SIG-M5 treated with dmso at 0.1 percent for 504 hours (cell line): Measurements from ENCODE around the gene ZDHHC23.

Source experiments
- DNase-seq: peaks from one replicate; lab custom pipeline; 2025; ENCODE audit not compliant: unreplicated experiment; lab: John Stamatoyannopoulos, UW

Gene ZDHHC23, protein sequence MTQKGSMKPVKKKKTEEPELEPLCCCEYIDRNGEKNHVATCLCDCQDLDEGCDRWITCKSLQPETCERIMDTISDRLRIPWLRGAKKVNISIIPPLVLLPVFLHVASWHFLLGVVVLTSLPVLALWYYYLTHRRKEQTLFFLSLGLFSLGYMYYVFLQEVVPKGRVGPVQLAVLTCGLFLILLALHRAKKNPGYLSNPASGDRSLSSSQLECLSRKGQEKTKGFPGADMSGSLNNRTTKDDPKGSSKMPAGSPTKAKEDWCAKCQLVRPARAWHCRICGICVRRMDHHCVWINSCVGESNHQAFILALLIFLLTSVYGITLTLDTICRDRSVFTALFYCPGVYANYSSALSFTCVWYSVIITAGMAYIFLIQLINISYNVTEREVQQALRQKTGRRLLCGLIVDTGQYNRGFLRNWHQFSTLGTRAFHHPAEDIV

DNA sequence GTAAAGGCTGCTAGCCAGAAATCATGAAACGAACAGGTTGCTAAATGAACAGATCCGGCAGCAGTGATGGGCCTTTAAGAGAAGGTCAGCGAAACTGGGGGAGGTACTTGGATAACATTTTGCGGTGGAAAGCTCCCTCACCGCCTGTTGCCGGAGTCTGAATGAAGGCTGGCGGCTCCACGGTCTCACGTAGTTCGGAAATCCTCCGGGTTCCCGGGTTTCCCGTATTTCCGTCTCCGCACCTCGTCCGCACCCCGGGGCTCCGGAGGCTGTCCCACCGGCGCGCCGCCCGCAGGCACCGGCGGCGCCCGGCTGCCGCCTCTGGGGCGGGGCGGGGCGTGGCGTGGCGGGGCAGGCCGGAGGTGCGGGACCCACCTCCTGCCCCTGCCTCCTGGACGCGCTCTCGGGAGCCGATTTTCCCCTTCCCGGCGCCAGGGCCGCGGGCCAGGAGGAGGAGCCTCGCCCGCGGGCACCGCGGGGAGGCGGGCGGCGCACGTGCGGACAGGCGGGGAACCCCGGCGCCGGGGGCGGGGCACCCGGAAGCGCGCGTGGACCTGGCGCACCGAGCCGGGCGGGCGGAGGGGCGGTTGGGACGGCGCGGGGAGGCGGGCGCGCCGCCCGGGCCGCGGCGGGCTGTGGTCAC is at the start of gene ZDHHC23:
Gene ZDHHC23 (plus strand): TSS at position 642 of the 643 bp plus-strand sequence. CDS start 790 bp downstream, outside the sequence.
- DNase-seq, result peak; percentile 59

GRCh38 chr3:113898892-113899291 is 48.9 kb upstream of the ZDHHC23 start:
- peak; percentile 95 for DNase-seq

DNA sequence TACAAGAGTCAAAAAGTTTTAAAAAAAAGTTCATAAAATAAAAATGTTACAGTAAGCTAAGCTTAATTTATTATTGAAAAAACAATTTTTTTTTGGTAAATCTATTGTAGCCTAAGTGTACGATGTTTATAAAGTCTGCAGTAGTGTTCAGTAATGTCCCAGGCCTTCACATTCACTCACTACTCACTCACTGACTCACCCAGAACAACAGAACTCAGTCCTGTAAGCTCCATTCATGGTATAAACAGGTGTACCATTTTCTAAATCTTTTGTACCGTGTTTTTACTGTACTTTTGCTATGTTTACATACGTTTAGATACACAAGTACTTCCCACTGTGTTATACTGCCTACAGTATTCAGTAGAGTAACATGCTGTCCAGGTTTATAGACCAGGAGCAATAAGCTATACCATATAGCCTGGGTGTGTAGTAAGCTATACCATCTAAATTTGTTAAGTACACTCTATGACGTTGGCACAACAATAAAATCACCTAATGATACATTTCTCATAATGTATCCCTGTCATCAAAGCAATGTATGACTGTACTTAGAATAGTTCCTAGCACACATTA is 41.2 kb upstream of the ZDHHC23 start:
- no peak for DNase-seq

DNA sequence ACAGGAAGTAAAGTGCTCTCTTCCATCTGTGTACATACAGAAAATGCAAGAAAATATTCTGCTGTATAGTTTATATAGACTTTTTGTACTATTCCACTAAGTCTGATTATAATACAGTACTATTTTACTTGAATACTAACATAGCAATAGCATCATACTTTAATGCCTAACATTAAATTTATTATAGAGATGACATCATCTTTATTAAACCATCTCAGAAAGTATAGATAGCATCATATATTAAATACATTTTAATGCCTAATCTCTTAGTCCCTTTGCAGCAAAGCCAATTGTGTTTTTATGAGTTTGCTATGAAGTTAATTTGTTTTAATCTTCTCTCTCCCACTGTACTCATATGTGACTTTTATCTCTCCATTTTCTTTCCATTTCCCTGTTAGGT is 39.7 kb upstream of the ZDHHC23 start:
- no peak for DNase-seq

GRCh38 chr3:113910966-113911365 is 36.8 kb upstream of the ZDHHC23 start:
- no peak for DNase-seq

DNA sequence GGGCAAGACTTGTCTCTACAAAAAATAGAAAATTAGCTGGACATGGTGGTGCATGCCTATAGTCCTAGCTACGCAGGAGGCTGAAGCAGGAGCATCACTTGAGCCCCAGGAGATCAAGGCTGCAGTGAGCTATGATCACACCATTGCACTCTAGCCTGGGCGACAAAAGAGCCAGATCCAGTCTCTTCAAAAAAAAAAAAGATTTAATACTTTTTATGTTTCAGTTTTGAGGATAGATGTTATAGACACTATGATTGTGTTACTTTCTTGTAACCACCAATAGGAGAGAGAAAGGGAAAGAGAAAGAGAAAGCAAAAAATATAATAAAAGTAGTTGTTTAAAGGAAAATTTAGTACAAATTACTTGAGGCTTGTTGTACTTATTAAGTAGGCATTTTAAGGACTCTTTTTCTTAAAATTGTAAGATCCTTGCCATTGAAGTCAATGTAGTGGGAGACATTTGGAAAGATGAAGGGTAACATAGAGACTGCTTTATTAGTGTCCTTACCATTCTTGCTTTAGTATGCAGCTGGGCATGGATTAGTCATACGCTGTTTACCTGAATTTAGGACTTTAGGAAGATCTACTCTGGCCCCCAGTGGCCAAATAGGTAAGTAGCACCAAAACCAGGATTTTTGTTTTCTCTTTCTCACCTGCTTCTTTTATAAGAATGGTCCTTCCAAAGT is 35.1 kb upstream of the ZDHHC23 start:
- peak; percentile 70 for DNase-seq

DNA sequence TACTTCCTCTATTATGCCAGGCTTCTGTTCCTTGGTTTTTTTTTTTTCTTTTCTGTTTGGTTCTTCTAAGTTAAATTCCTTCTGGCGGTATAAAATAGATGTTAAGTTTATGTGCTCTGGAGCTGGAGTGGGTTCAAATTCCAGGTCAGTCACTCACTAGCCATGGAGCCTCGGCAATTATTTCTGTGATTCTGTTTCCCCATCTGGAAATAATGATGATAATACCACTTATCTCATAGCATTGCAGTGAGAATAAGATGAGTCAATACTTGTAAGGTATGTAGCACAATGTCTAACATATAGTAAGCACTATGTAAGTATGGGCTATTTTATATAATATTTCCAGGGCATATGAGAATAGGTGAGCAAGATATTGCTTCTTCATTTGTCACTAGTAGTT is 33.2 kb upstream of the ZDHHC23 start:
- no peak for DNase-seq

DNA sequence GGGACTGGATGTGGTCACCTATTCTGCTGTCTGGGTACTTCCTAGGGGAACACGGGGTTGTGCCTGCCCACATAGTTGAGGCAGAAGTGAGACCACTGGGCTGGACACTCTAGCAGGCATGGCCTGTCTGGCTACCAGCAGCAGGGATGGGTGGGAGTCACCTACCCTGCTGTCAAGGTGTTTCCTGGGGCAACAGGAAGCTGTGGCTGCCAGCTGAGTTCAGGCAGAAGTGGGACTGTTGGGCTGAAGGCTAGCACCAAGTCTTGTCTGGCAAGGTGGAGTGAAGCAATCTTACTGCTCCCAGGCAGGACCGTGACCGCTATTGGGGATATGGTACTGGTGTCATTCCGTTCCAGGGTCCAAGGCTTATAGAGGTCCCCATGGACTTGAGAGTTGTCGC is 20.3 kb upstream of the ZDHHC23 start:
- no peak for DNase-seq

DNA sequence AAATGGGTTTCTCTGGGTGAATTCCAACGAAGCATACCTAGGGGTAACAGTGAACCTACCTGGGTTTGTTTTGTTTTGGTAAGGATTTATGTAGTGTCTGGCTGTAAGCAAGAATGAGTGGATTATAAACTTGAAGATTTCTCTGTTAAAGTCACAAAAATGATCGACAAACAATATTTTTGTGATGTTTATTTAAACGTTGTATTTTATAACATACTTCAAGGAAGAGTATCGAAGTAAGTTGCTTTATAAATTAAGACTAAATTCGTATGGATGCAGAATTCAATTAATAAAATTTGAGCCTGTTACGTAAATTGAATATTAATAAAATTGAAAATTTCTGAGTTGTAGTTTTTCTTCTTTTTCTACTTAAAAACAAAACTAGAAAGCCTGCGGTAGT is 982 bp upstream of the ZDHHC23 start:
- DNase-seq, result no peak

- no peak for DNase-seq
Measured at GRCh38 chr3:113948015-113948917, 453 bp downstream of the ZDHHC23 start.

- no peak for DNase-seq
Measured at GRCh38 chr3:113952921-113953320, 5.1 kb downstream of the ZDHHC23 start.

DNA sequence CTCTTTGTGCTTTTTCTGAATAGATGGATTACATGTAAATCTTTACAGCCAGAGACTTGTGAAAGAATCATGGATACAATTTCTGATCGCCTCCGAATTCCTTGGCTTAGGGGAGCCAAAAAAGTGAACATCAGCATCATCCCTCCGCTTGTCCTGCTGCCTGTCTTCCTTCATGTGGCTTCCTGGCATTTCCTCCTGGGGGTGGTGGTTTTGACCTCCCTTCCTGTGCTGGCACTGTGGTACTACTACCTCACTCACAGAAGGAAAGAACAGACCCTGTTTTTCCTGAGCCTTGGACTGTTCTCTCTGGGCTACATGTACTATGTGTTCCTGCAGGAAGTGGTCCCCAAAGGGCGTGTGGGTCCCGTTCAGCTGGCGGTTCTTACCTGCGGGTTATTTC is 5.9 kb downstream of the ZDHHC23 start:
- DNase-seq, result no peak

- DNase-seq, result no peak
Measured at GRCh38 chr3:113954091-113954685, 6.4 kb downstream of the ZDHHC23 start.

DNA sequence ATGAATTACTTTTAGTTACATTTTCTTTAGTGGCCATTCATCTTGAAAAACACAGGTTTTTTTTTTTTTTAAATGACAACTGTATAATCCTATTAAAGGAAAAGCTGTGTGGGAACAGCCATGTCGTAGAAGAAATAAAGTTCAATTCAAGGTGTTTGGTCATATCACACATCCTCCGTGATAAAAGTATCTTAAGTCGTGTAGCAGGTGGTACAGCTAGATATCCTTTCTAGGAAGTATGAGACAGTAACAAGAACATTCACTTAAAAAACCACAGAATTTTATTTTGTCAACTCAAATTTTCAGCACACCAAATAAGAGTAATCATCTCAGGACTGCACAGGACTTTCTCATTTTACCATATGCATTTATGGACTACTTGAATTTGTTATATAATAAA is 16.1 kb downstream of the ZDHHC23 start:
- DNase-seq, result no peak

- peak; percentile 7 for DNase-seq
Measured at GRCh38 chr3:113966172-113966571, 18.4 kb downstream of the ZDHHC23 start.

- DNase-seq, result no peak
Measured at GRCh38 chr3:113968986-113969385, 21.2 kb downstream of the ZDHHC23 start.

DNA sequence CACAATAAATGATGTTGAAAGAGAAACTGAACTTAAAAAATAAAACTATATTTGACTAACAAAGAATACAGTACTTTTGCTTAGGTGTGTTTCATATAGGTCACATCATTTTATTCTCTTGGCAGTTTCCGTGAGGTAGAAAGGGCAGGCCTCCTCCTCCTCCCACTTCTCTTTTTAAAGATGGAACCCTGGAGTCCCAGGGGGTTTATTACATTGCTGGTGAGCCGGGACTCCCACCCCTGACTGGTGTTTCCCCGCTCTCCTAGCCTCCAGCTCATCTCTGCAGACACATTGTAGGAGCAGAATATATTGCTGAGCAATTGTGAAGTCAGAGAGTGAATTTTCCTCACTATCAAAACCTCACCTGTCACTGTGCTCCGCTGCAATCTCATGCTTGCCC is 30.0 kb downstream of the ZDHHC23 start:
- DNase-seq, result no peak

DNA sequence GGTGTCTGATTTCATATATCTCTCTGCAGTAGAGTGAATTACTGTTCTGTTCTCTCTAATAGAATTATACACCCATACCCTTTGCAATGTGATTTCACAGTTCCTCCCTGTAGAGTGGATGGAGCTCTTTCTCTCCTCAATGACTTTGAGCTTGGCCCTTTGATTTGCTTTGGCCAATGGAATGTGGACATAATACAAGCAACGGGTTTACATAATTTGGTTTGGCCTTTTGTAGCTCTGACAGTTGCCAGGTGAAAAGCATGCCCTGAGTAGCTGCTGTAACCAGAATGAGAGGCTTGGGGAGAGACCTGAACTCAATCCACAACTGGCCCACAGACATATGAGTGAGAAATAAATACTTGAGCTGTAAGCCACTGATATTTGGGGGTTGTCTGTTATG is 32.1 kb downstream of the ZDHHC23 start:
- DNase-seq, result no peak

- DNase-seq, result no peak
Measured at GRCh38 chr3:113981803-113982202, 34.0 kb downstream of the ZDHHC23 start.

DNA sequence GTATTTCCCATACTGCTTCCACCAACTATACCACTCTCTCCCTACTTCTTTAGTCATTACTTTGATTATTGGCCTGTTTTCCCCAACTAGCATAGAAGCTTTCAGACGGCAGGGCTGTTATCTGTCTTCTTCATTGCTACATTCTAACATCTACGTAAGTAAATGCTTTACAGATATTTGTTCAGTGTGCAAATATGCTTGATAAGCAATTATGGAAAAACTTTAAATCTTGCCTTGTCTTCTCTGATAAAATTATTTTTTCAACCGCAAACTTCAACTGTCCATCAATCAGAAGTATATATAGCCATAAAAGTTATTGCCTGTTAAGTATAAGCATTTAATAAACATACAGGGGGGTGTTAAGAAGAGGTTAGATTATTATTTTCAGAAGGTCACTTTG is 35.7 kb downstream of the ZDHHC23 start:
- no peak for DNase-seq
